Measurements from ENCODE around the gene NID2. TPM values are rescaled to one million over a fixed set of nuclear protein-coding genes. Genes with fewer than 3 reads are reported as not detected.

The NID2 gene
- total RNA-seq, result 15.4 and 191 TPM in 2 replicates

GRCh38 chr14:52068615-52069306, at the start of gene NID2:
Gene NID2, minus strand, starts transcription at chr14:52069059. Its CDS starts 65 bp downstream, at chr14:52068994.

GRCh38 chr14:51989293-51990234, 79.3 kb downstream of the NID2 start, which contains the start of gene RTRAF:
Gene RTRAF, plus strand, starts transcription at chr14:51989546. Its CDS starts 94 bp downstream, at chr14:51989640.

Other genes starting within 250 kb of the NID2 start
- gene GNG2, start 208.4 kb downstream of the NID2 start, total RNA-seq, result 1.1 and 1.6 TPM in 2 replicates
- gene RTRAF, start 79.5 kb downstream of the NID2 start, total RNA-seq, result 112 and 114 TPM in 2 replicates
- gene PTGDR, start 198.6 kb upstream of the NID2 start, total RNA-seq, result not detected in 2 replicates
- not detected in 2 replicates for gene PTGER2, start 245.3 kb upstream of the NID2 start, total RNA-seq